SU-DHL-6 (cell line): ENCODE results near the gene SIX3.

Source experiments
- EZH2phosphoT487 ChIP-seq: fragments of 200-600 bp; sonication (generic), shearing (Covaris generic); conservative IDR thresholded peaks from 2 replicates; pipeline ENCODE4 v1.6.1; 2018; ENCODE audit warnings: mild to moderate bottlenecking, antibody characterized with exemption, low read length, moderate library complexity, mixed read lengths
- TF ChIP-seq, protein P1 (sequence below): fragments of 200-600 bp; sonication (generic); IDR thresholded peaks from one replicate; pipeline ENCODE4 v1.5.1; 2017; ENCODE audit warnings: antibody characterized with exemption, mild to moderate bottlenecking, low read length, moderate library complexity; ENCODE audit not compliant: insufficient read depth, poor library complexity, severe bottlenecking

DNA sequence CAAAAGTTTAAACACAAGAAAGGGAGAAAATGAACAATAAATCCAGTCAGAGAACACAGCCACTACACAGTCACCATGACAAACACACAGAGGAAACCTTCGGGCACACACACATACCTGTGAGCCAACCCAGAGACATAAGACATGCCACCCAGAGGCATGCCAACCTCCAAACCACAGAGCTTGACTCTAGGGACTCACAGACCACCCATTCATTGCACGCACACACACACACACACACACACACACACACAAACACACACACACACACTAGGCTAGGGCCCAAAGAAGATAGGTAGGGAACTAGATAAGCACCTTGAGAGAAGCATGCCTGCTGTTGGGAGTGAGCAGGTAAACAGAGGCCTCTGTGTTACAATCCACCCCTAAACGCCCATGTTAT, 9.1 kb downstream of the SIX3 start:
- TF ChIP-seq, protein P1, sequence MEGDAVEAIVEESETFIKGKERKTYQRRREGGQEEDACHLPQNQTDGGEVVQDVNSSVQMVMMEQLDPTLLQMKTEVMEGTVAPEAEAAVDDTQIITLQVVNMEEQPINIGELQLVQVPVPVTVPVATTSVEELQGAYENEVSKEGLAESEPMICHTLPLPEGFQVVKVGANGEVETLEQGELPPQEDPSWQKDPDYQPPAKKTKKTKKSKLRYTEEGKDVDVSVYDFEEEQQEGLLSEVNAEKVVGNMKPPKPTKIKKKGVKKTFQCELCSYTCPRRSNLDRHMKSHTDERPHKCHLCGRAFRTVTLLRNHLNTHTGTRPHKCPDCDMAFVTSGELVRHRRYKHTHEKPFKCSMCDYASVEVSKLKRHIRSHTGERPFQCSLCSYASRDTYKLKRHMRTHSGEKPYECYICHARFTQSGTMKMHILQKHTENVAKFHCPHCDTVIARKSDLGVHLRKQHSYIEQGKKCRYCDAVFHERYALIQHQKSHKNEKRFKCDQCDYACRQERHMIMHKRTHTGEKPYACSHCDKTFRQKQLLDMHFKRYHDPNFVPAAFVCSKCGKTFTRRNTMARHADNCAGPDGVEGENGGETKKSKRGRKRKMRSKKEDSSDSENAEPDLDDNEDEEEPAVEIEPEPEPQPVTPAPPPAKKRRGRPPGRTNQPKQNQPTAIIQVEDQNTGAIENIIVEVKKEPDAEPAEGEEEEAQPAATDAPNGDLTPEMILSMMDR, result no peak
- no peak for TF ChIP-seq EZH2phosphoT487
